ENCODE data around the gene S1PR2. TPM values are rescaled to one million over a fixed set of nuclear protein-coding genes. Genes with fewer than 3 reads are reported as not detected.
"Not testable (repeated sequence)": the region's sequence is repeated elsewhere in the genome, so short reads cannot be mapped to it uniquely, and the experiment has no call there.

Gene S1PR2
- total and polyA plus RNA-seq, 7 donors: 1.2 to 13.0 (median 7.1) TPM

GRCh38 chr19:10182076-10182475, 49.1 kb downstream of the S1PR2 start:
- peaks cover 0 to 60% (median 17%) of the 10 kb centered on the region in 4 donors for H3K36me3 ChIP-seq
- H3K27ac ChIP-seq: no peak overlapping the region
- intact Hi-C loops (cut with DNase I): no loop called here
- 94 to 99% methylated on average over 1 of the region's 1 CpG for WGBS, 2 donors
- TF ChIP-seq POLR2A (IDR thresholded peaks at IDR 0.05) (no peak), CTCF (IDR thresholded peaks at IDR 0.05) (no peak), POLR2AphosphoS5 (IDR thresholded peaks at IDR 0.05) (no peak), EP300 (IDR thresholded peaks at IDR 0.05) (no peak)
- no peaks in the 10 kb centered on the region for H3K4me1 ChIP-seq
- no peak overlapping the region for H3K4me3 ChIP-seq
- no peaks in the 10 kb centered on the region for H3K9me3 ChIP-seq
- no peaks in the 10 kb centered on the region for H3K27me3 ChIP-seq
- DNase-seq: no peak

- intact Hi-C loops (cut with DNase I): no loop called here
- no peak for TF ChIP-seq EP300 (IDR thresholded peaks at IDR 0.05)
- no peak for TF ChIP-seq POLR2A (IDR thresholded peaks at IDR 0.05)
- Histone ChIP-seq H3K4me1 (no peaks in the 10 kb centered on the region), H3K27me3 (no peaks in the 10 kb centered on the region), H3K4me3 (no peak overlapping the region), H3K27ac (no peak overlapping the region), H3K36me3 (peaks cover 0 to 64% (median 12%) of the 10 kb centered on the region in 4 donors), H3K9me3 (no peaks in the 10 kb centered on the region)
- DNase-seq: no peak
- WGBS, 2 donors: 89 to 91% methylated on average over 7 of the region's 7 CpGs
Measured at GRCh38 chr19:10180459-10180858, 50.7 kb downstream of the S1PR2 start.

- DNase-seq; H3K9me3 ChIP-seq; H3K27me3 ChIP-seq; H3K4me1 ChIP-seq; H3K4me3 ChIP-seq; H3K27ac ChIP-seq; intact Hi-C loops (cut with DNase I): not testable (repeated sequence)
- 96 to 98% methylated on average over 6 of the region's 6 CpGs for WGBS, 2 donors
- peaks cover 0 to 69% (median 15%) of the 10 kb centered on the region in 4 donors for H3K36me3 ChIP-seq
Measured at GRCh38 chr19:10180024-10180423, 51.1 kb downstream of the S1PR2 start.

GRCh38 chr19:10173527-10173926, 57.6 kb downstream of the S1PR2 start:
- Histone ChIP-seq H3K4me1 (no peaks in the 10 kb centered on the region), H3K4me3 (no peak overlapping the region), H3K9me3 (no peaks in the 10 kb centered on the region), H3K27me3 (no peaks in the 10 kb centered on the region), H3K36me3 (peaks cover 0 to 92% (median 30%) of the 10 kb centered on the region in 4 donors), H3K27ac (no peak overlapping the region)
- 91 to 92% methylated on average over 9 of the region's 9 CpGs for WGBS, 2 donors
- intact Hi-C loops (cut with DNase I): no loop called here
- TF ChIP-seq POLR2A (IDR thresholded peaks at IDR 0.05) (no peak), POLR2AphosphoS5 (IDR thresholded peaks at IDR 0.05) (no peak), CTCF (IDR thresholded peaks at IDR 0.05) (no peak), EP300 (IDR thresholded peaks at IDR 0.05) (no peak)
- no peak for DNase-seq

Small RNA genes within 50 kb of the gene (small RNA-seq; reads per million reads assigned to genes)
- gene MIR4322: 0 reads per million in 3 donors

Other genes starting within 250 kb of the S1PR2 start
- gene COL5A3, start 220.8 kb downstream of the S1PR2 start, total RNA-seq: 10 to 100 TPM in 1 of 4 donors, 1 to 10 TPM in 3; 6.1 to 19.9 (median 8.5) TPM
- 1 to 10 TPM in 2 of 3 donors, under 1 TPM in 1; 0.46 to 8.0 (median 3.0) TPM for gene COL5A3, start 220.8 kb downstream of the S1PR2 start, polyA plus RNA-seq
- not detected for gene RDH8, start 217.8 kb downstream of the S1PR2 start, total RNA-seq
- not detected for gene RDH8, start 217.8 kb downstream of the S1PR2 start, polyA plus RNA-seq
- gene SHFL, start 145.0 kb downstream of the S1PR2 start, total RNA-seq: 10 to 100 TPM; 25.3 to 44.9 (median 27.9) TPM
- gene SHFL, start 145.0 kb downstream of the S1PR2 start, polyA plus RNA-seq: 10 to 100 TPM; 17.1 to 39.0 (median 23.4) TPM
- not detected for gene ANGPTL6, start 128.7 kb downstream of the S1PR2 start, total RNA-seq
- gene ANGPTL6, start 128.7 kb downstream of the S1PR2 start, polyA plus RNA-seq: 1 to 10 TPM in 1 of 3 donors, under 1 TPM in 1, not detected in 1; 0.69 to 1.6 TPM
- gene PPAN, start 125.0 kb downstream of the S1PR2 start, total RNA-seq: 10 to 100 TPM; 24.6 to 29.1 (median 25.8) TPM
- 10 to 100 TPM; 16.2 to 58.7 (median 18.5) TPM for gene PPAN, start 125.0 kb downstream of the S1PR2 start, polyA plus RNA-seq
- 10 to 100 TPM in 1 of 4 donors, 1 to 10 TPM in 3; 2.9 to 10.3 (median 6.3) TPM for gene P2RY11, start 119.6 kb downstream of the S1PR2 start, total RNA-seq
- 10 to 100 TPM in 1 of 3 donors, 1 to 10 TPM in 2; 1.2 to 18.5 (median 1.8) TPM for gene P2RY11, start 119.6 kb downstream of the S1PR2 start, polyA plus RNA-seq
- 100 to 1,000 TPM; 278 to 392 (median 336) TPM for gene EIF3G, start 111.4 kb downstream of the S1PR2 start, total RNA-seq
- gene EIF3G, start 111.4 kb downstream of the S1PR2 start, polyA plus RNA-seq: 100 to 1,000 TPM; 103 to 210 (median 202) TPM
- 10 to 100 TPM; 22.1 to 47.6 (median 34.9) TPM for gene DNMT1, start 36.4 kb downstream of the S1PR2 start, total RNA-seq
- 10 to 100 TPM; 12.0 to 47.9 (median 13.6) TPM for gene DNMT1, start 36.4 kb downstream of the S1PR2 start, polyA plus RNA-seq
- 10 to 100 TPM; 37.9 to 68.9 (median 62.8) TPM for gene MRPL4, start 20.9 kb upstream of the S1PR2 start, total RNA-seq
- 10 to 100 TPM; 45.1 to 85.2 (median 51.1) TPM for gene MRPL4, start 20.9 kb upstream of the S1PR2 start, polyA plus RNA-seq
- 10 to 100 TPM; 11.0 to 33.1 (median 13.5) TPM for gene ICAM1, start 39.8 kb upstream of the S1PR2 start, total RNA-seq
- gene ICAM1, start 39.8 kb upstream of the S1PR2 start, polyA plus RNA-seq: 10 to 100 TPM in 2 of 3 donors, 1 to 10 TPM in 1; 5.4 to 27.0 (median 15.7) TPM
- gene ICAM4, start 55.6 kb upstream of the S1PR2 start, total RNA-seq: not detected
- under 1 TPM in 1 of 3 donors, not detected in 2; 0.42 TPM for gene ICAM4, start 55.6 kb upstream of the S1PR2 start, polyA plus RNA-seq
- gene ICAM5, start 58.6 kb upstream of the S1PR2 start, total RNA-seq: under 1 TPM in 2 of 4 donors, not detected in 2; 0.54 to 0.83 TPM
- under 1 TPM in 2 of 3 donors, not detected in 1; 0.23 to 0.92 TPM for gene ICAM5, start 58.6 kb upstream of the S1PR2 start, polyA plus RNA-seq
- gene ZGLP1, start 78.5 kb upstream of the S1PR2 start, total RNA-seq: 1 to 10 TPM; 1.1 to 4.3 (median 2.4) TPM
- gene ZGLP1, start 78.5 kb upstream of the S1PR2 start, polyA plus RNA-seq: 1 to 10 TPM in 2 of 3 donors, not detected in 1; 2.4 to 6.0 TPM
- 10 to 100 TPM; 25.2 to 45.9 (median 31.9) TPM for gene FDX2, start 84.7 kb upstream of the S1PR2 start, total RNA-seq
- 10 to 100 TPM; 19.2 to 21.6 (median 20.1) TPM for gene FDX2, start 84.7 kb upstream of the S1PR2 start, polyA plus RNA-seq
- gene RAVER1, start 102.2 kb upstream of the S1PR2 start, total RNA-seq: 10 to 100 TPM; 10.0 to 28.5 (median 14.9) TPM
- gene RAVER1, start 102.2 kb upstream of the S1PR2 start, polyA plus RNA-seq: 10 to 100 TPM in 2 of 3 donors, 1 to 10 TPM in 1; 8.4 to 37.0 (median 14.8) TPM
- gene ICAM3, start 108.3 kb upstream of the S1PR2 start, total RNA-seq: 1 to 10 TPM; 1.9 to 4.2 (median 3.4) TPM
- gene ICAM3, start 108.3 kb upstream of the S1PR2 start, polyA plus RNA-seq: 10 to 100 TPM; 24.5 to 45.2 (median 35.4) TPM
- 100 to 1,000 TPM in 1 of 4 donors, 10 to 100 TPM in 3; 36.7 to 125 (median 50.3) TPM for gene TYK2, start 149.2 kb upstream of the S1PR2 start, total RNA-seq
- 100 to 1,000 TPM in 1 of 3 donors, 10 to 100 TPM in 2; 35.6 to 117 (median 38.4) TPM for gene TYK2, start 149.2 kb upstream of the S1PR2 start, polyA plus RNA-seq
- 100 to 1,000 TPM; 106 to 144 (median 118) TPM for gene CDC37, start 172.2 kb upstream of the S1PR2 start, total RNA-seq
- 100 to 1,000 TPM; 129 to 294 (median 146) TPM for gene CDC37, start 172.2 kb upstream of the S1PR2 start, polyA plus RNA-seq
- gene PDE4A, start 189.2 kb upstream of the S1PR2 start, total RNA-seq: 10 to 100 TPM in 3 of 4 donors, 1 to 10 TPM in 1; 7.6 to 14.7 (median 12.9) TPM
- gene PDE4A, start 189.2 kb upstream of the S1PR2 start, polyA plus RNA-seq: 1 to 10 TPM; 4.2 to 7.2 (median 6.2) TPM